ENCODE results near the gene CEP128.

The CEP128 gene

GRCh38 chr14:80941241-80942185 is at the start of gene CEP128 (continued):
- no peak for TF ChIP-seq ZSCAN5A (tag by site-specific recombination; IDR thresholded peaks at IDR 0.05)
- no peak for TF ChIP-seq ZNF707 (tag by site-specific recombination; IDR thresholded peaks at IDR 0.05)
- TF ChIP-seq, protein P1, sequence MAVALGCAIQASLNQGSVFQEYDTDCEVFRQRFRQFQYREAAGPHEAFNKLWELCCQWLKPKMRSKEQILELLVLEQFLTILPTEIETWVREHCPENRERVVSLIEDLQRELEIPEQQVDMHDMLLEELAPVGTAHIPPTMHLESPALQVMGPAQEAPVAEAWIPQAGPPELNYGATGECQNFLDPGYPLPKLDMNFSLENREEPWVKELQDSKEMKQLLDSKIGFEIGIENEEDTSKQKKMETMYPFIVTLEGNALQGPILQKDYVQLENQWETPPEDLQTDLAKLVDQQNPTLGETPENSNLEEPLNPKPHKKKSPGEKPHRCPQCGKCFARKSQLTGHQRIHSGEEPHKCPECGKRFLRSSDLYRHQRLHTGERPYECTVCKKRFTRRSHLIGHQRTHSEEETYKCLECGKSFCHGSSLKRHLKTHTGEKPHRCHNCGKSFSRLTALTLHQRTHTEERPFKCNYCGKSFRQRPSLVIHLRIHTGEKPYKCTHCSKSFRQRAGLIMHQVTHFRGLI (tag by site-specific recombination; IDR thresholded peaks at IDR 0.05) = peak; percentile 53; the same call in 1 of the 2 replicates
- TF ChIP-seq ZBTB7A (tag by site-specific recombination; IDR thresholded peaks at IDR 0.05; ENCODE audit: low read depth) = no peak
- TF ChIP-seq TCF7L2 (IDR thresholded peaks at IDR 0.05; ENCODE audit: borderline replicate concordance, low read depth, low read length) = peak; percentile 68; the same call in 1 of the 2 replicates
- TF ChIP-seq ZNF133 (tag by site-specific recombination; IDR thresholded peaks at IDR 0.05) = no peak
- TF ChIP-seq PRDM2 (tag by site-specific recombination; IDR thresholded peaks at IDR 0.05; ENCODE audit: borderline replicate concordance) = no peak
- 0 out of 2 replicates have a peak, but pooled peaks have one; percentile 25 for TF ChIP-seq GLIS2 (tag by site-specific recombination; IDR thresholded peaks at IDR 0.05)
- no peak for TF ChIP-seq MEIS1 (CRISPR knock-in tag; IDR thresholded peaks at IDR 0.05; ENCODE audit: borderline replicate concordance)
- no peak for TF ChIP-seq ZNF776 (tag by site-specific recombination; IDR thresholded peaks at IDR 0.05; ENCODE audit: borderline replicate concordance)
- TF ChIP-seq FEZF1 (tag by site-specific recombination; IDR thresholded peaks at IDR 0.05) = no peak
- no peak for TF ChIP-seq ZNF426 (tag by site-specific recombination; IDR thresholded peaks at IDR 0.05)
- no peak for TF ChIP-seq ZNF37A (tag by site-specific recombination; IDR thresholded peaks at IDR 0.05)
- peak; percentile 65; the same call in 1 of the 2 replicates for TF ChIP-seq ZNF692 (tag by site-specific recombination; IDR thresholded peaks at IDR 0.05)
- TF ChIP-seq ZNF148 (tag by site-specific recombination; IDR thresholded peaks at IDR 0.05; ENCODE audit: borderline replicate concordance) = no peak
- no peak for TF ChIP-seq ZNF112 (tag by site-specific recombination; IDR thresholded peaks at IDR 0.05)
- TF ChIP-seq YY2 (tag by site-specific recombination; IDR thresholded peaks at IDR 0.05) = no peak
- no peak for TF ChIP-seq ZNF433 (tag by site-specific recombination; IDR thresholded peaks at IDR 0.05; ENCODE audit: low read depth)
- TF ChIP-seq, protein P2, sequence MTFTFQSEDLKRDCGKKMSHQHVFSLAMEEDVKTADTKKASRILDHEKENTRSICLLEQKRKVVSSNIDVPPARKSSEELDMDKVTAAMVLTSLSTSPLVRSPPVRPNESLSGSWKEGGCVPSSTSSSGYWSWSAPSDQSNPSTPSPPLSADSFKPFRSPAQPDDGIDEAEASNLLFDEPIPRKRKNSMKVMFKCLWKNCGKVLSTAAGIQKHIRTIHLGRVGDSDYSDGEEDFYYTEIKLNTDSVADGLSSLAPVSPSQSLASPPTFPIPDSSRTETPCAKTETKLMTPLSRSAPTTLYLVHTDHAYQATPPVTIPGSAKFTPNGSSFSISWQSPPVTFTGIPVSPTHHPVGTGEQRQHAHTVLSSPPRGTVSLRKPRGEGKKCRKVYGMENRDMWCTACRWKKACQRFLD (tag by site-specific recombination; IDR thresholded peaks at IDR 0.05) = no peak
- no peak for TF ChIP-seq ZNF416 (tag by site-specific recombination; IDR thresholded peaks at IDR 0.05)
- TF ChIP-seq ZNF623 (tag by site-specific recombination; IDR thresholded peaks at IDR 0.05) = no peak
- TF ChIP-seq ZNF155 (tag by site-specific recombination; IDR thresholded peaks at IDR 0.05) = no peak
- TF ChIP-seq ZNF654 (tag by site-specific recombination; IDR thresholded peaks at IDR 0.05; ENCODE audit: low read depth) = no peak
- TF ChIP-seq ZNF658 (tag by site-specific recombination; IDR thresholded peaks at IDR 0.05) = no peak
- TF ChIP-seq ZNF202 (tag by site-specific recombination; IDR thresholded peaks at IDR 0.05; ENCODE audit: borderline replicate concordance) = no peak

All from HEK293 (cell line).